ENCODE data around the gene COL4A5.
"Not testable (repeated sequence)": the region's sequence is repeated elsewhere in the genome, so short reads cannot be mapped to it uniquely, and the experiment has no call there.

The COL4A5 gene

GRCh38 chrX:108456971-108457477 lies 17.4 kb downstream of the COL4A5 start:
- DNase-seq = no peak

- DNase-seq = no peak
These were observed 25.0 kb downstream of the COL4A5 start for GRCh38 chrX:108464604-108465003.

- DNase-seq = no peak
These were observed 28.8 kb downstream of the COL4A5 start for GRCh38 chrX:108468486-108468885.

GRCh38 chrX:108473979-108474378 lies 34.3 kb downstream of the COL4A5 start:
- no peak for DNase-seq

- not testable (repeated sequence) for DNase-seq
These were observed 41.9 kb downstream of the COL4A5 start for GRCh38 chrX:108481528-108481927.

GRCh38 chrX:108484251-108484650 lies 44.6 kb downstream of the COL4A5 start:
- no peak for DNase-seq

- no peak for DNase-seq
These were observed 46.3 kb downstream of the COL4A5 start for GRCh38 chrX:108485960-108486359.

- no peak for DNase-seq
These were observed 54.9 kb downstream of the COL4A5 start for GRCh38 chrX:108494406-108495090.

GRCh38 chrX:108511721-108512120 lies 72.1 kb downstream of the COL4A5 start:
- no peak for DNase-seq

- DNase-seq = no peak
These were observed 76.5 kb downstream of the COL4A5 start for GRCh38 chrX:108516184-108516583.

- DNase-seq = no peak
These were observed 88.1 kb downstream of the COL4A5 start for GRCh38 chrX:108527724-108528123.

GRCh38 chrX:108537005-108537404 lies 97.4 kb downstream of the COL4A5 start:
- DNase-seq = peak; percentile 3

GRCh38 chrX:108541286-108541685 lies 101.6 kb downstream of the COL4A5 start:
- DNase-seq = no peak

GRCh38 chrX:108557580-108557979 lies 117.9 kb downstream of the COL4A5 start:
- DNase-seq = no peak

- DNase-seq = no peak
These were observed 118.6 kb downstream of the COL4A5 start for GRCh38 chrX:108558217-108558616.

- DNase-seq = no peak
These were observed 133.5 kb downstream of the COL4A5 start for GRCh38 chrX:108573136-108573535.

- no peak for DNase-seq
These were observed 142.5 kb downstream of the COL4A5 start for GRCh38 chrX:108582151-108582550.

GRCh38 chrX:108584617-108585211 lies 145.1 kb downstream of the COL4A5 start:
- DNase-seq = no peak

GRCh38 chrX:108590496-108590895 lies 150.9 kb downstream of the COL4A5 start:
- DNase-seq = no peak

- no peak for DNase-seq
These were observed 161.6 kb downstream of the COL4A5 start for GRCh38 chrX:108601276-108601675.

GRCh38 chrX:108610141-108610540 lies 170.5 kb downstream of the COL4A5 start:
- no peak for DNase-seq

- DNase-seq = no peak
These were observed 175.0 kb downstream of the COL4A5 start for GRCh38 chrX:108614616-108615015.

GRCh38 chrX:108640817-108641216 lies 201.2 kb downstream of the COL4A5 start:
- no peak for DNase-seq

- DNase-seq = no peak
These were observed 202.1 kb downstream of the COL4A5 start for GRCh38 chrX:108641589-108642272.

Data from NCI-H2029 treated with DMSO at 0.1 percent for 48 hours (cell line).